Esophagus muscularis mucosa (tissue), 4 donors: Measurements from ENCODE around the gene KLHL4. TPM values are rescaled to one million over a fixed set of nuclear protein-coding genes. Genes with fewer than 3 reads are reported as not detected.

Experiments used
- DNase-seq: peaks from one replicate; pipeline ENCODE4 v3.0.0-alpha.2; 2017; ENCODE audit errors: extremely low spot score
- H3K27ac ChIP-seq, 4 donors: fragments of 200-600 bp; sonication (generic); replicated peaks in 1 of 4; 1 replicate in 3 of 4; 2 replicates in 1 of 4; pipeline ENCODE4 v1.5.1; 2016 to 2019; ENCODE audit warnings: mild to moderate bottlenecking in 1 of 4
- H3K27me3 ChIP-seq, 4 donors: fragments of 200-600 bp; sonication (generic); one replicate each; pipeline versions ENCODE4 v1.5.1 to v1.6.0; 2016 to 2019
- H3K36me3 ChIP-seq, 4 donors: fragments of 200-600 bp; sonication (generic); one replicate each; pipeline ENCODE4 v1.5.1; 2016 to 2019
- H3K4me1 ChIP-seq, 4 donors: fragments of 200-600 bp; sonication (generic); one replicate each; pipeline ENCODE4 v1.5.1; 2016 to 2019
- H3K4me3 ChIP-seq, 4 donors: fragments of 200-600 bp; sonication (generic); 1 replicate in 2 of 4; 2 replicates in 2 of 4; pipeline ENCODE4 v1.5.1; 2016 to 2019; ENCODE audit warnings: mild to moderate bottlenecking in 4 of 4, moderate library complexity in 1 of 4
- H3K9me3 ChIP-seq, 4 donors: fragments of 200-600 bp; sonication (generic); 1 replicate in 3 of 4; 2 replicates in 1 of 4; pipeline ENCODE4 v1.5.1; 2016 to 2019
- EP300 ChIP-seq: sonication (generic); formaldehyde crosslinking; IDR thresholded peaks from one replicate; pipeline ENCODE4 v1.6.1; 2017; ENCODE audit warnings: antibody characterized with exemption
- POLR2A ChIP-seq: fragments of 450-650 bp; IDR thresholded peaks from one replicate; pipeline ENCODE4 v1.6.1; 2017; ENCODE audit warnings: antibody characterized with exemption, moderate library complexity, mild to moderate bottlenecking, low read depth
- POLR2AphosphoS5 ChIP-seq, 2 donors: sonication (generic); formaldehyde crosslinking; IDR thresholded peaks; one replicate each; pipeline ENCODE4 v1.6.1; 2017; ENCODE audit warnings: antibody characterized with exemption in 2 of 2
- WGBS: methylation state at CpG from one replicate; pipeline ENCODE4 v1.1.5; 2018; 5-methylcytosine and 5-hydroxymethylcytosine counted together
- intact Hi-C: fragments of 100-400 bp; cut with DNase I; formaldehyde crosslinking; loops from one replicate; pipeline ENCODE4 v1.15.1; 2023
- total RNA-seq, 4 donors: library from RNA; depleted of rRNA; stranded (reverse); fragments of >200 nt; gene quantifications; one replicate each; pipeline versions ENCODE4 v1.1.0 to v1.2.1, GENCODE V29; 2016
- TF ChIP-seq, protein P1 (sequence below), 3 experiments: fragments of 200-600 bp in 2 of 3; fragments of 450-650 bp in 1 of 3; sonication (generic) in 2 of 3; IDR thresholded peaks; one replicate each; pipeline ENCODE4 v1.5.1; 2017 to 2019; ENCODE audit warnings: antibody characterized with exemption in 3 of 3, mild to moderate bottlenecking in 2 of 3, moderate library complexity in 1 of 3

KLHL4 gene
- total RNA-seq, 4 donors from 2014 or later = 1.0 to 3.0 (median 2.1) TPM

GRCh38 chrX:87515836-87516235, 1.8 kb upstream of the KLHL4 start:
- Histone ChIP-seq H3K27ac (no peak overlapping the region), H3K4me3 (no peak overlapping the region), H3K4me1 (peaks cover 0 to 5% (median 0%) of the 10 kb centered on the region in 4 donors), H3K27me3 (no peaks in the 10 kb centered on the region), H3K9me3 (no peaks in the 10 kb centered on the region), H3K36me3 (no peaks in the 10 kb centered on the region)
- TF ChIP-seq, protein P1, sequence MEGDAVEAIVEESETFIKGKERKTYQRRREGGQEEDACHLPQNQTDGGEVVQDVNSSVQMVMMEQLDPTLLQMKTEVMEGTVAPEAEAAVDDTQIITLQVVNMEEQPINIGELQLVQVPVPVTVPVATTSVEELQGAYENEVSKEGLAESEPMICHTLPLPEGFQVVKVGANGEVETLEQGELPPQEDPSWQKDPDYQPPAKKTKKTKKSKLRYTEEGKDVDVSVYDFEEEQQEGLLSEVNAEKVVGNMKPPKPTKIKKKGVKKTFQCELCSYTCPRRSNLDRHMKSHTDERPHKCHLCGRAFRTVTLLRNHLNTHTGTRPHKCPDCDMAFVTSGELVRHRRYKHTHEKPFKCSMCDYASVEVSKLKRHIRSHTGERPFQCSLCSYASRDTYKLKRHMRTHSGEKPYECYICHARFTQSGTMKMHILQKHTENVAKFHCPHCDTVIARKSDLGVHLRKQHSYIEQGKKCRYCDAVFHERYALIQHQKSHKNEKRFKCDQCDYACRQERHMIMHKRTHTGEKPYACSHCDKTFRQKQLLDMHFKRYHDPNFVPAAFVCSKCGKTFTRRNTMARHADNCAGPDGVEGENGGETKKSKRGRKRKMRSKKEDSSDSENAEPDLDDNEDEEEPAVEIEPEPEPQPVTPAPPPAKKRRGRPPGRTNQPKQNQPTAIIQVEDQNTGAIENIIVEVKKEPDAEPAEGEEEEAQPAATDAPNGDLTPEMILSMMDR (IDR thresholded peaks at IDR 0.05) = no peak
- no peak for TF ChIP-seq POLR2A
- no peak for TF ChIP-seq EP300
- TF ChIP-seq POLR2AphosphoS5 (IDR thresholded peaks at IDR 0.05) = no peak
- WGBS = 53% methylated on average over 1 of the region's 1 CpG
- DNase-seq = no peak
- intact Hi-C loops = no loop called here

GRCh38 chrX:87516717-87517121, 883 bp upstream of the KLHL4 start:
- no peaks in the 10 kb centered on the region for H3K36me3 ChIP-seq
- TF ChIP-seq EP300 (no peak), POLR2AphosphoS5 (IDR thresholded peaks at IDR 0.05) (no peak), POLR2A (no peak)
- TF ChIP-seq, protein P1 (IDR thresholded peaks at IDR 0.05) = no peak
- intact Hi-C loops = no loop called here
- no peaks in the 10 kb centered on the region for H3K9me3 ChIP-seq
- H3K27ac ChIP-seq = peak overlapping the region in 2 of 4 donors; percentile 63 to 72
- peaks cover 0 to 5% (median 0%) of the 10 kb centered on the region in 4 donors for H3K4me1 ChIP-seq
- no peaks in the 10 kb centered on the region for H3K27me3 ChIP-seq
- peak overlapping the region in 2 of 4 donors; percentile 43 to 52 for H3K4me3 ChIP-seq
- DNase-seq = no peak

DNA sequence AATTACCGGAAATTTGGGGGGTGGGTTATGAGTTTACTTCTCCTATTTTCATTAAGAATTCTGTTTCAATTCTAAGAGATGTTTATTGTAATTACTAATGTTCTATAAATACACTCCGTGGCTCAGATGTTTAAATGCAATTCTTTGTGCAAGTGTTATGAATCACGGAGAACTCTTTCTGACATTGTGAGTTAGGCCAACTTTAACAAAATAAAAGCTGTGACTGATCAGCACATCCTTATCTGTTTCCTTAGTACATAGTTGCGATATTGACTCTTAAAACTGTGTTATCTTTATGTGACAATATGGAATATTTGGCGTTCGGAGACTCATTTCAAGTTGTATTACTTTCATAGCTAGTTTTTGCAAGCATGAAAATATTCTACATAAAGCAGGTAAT, 902 bp downstream of the KLHL4 start:
- Histone ChIP-seq H3K4me1 (peaks cover 0 to 5% (median 0%) of the 10 kb centered on the region in 4 donors), H3K27me3 (no peaks in the 10 kb centered on the region), H3K36me3 (no peaks in the 10 kb centered on the region), H3K27ac (peak overlapping the region; percentile 52 to 72 (median 62)), H3K4me3 (peak overlapping the region; percentile 43 to 52 (median 48)), H3K9me3 (no peaks in the 10 kb centered on the region)
- DNase-seq = no peak
- TF ChIP-seq, protein P1 (IDR thresholded peaks at IDR 0.05) = no peak
- TF ChIP-seq EP300 (no peak), POLR2AphosphoS5 (IDR thresholded peaks at IDR 0.05) (no peak), POLR2A (no peak)
- intact Hi-C loops = no loop called here
- WGBS = 37% methylated on average over 6 of the region's 6 CpGs

DNA sequence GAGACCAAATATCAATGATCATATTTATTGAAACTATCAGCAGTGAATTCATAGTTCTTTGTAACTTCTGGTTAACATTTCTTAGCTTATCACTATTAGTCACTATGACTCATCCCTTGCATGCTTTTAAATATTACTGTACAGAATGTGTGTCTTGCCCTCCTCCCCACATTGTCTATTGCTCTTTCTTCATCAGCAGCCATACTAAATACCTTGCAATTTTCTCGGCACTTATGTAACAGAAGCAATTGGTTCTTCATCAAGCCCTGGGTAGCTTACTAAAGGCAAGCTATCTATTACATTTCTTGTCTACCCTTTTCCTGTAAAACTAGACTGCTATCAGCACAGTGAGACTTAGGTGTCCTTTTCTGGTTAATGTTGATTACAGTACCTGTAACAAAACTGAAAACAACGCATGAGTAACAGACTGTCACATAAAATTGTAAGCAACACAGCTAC, 8.2 kb downstream of the KLHL4 start:
- H3K36me3 ChIP-seq = no peaks in the 10 kb centered on the region
- no peaks in the 10 kb centered on the region for H3K4me1 ChIP-seq
- 75% methylated on average over 2 of the region's 2 CpGs for WGBS
- TF ChIP-seq POLR2AphosphoS5 (IDR thresholded peaks at IDR 0.05) (no peak), EP300 (no peak), POLR2A (no peak)
- TF ChIP-seq, protein P1 (IDR thresholded peaks at IDR 0.05) = no peak
- no peaks in the 10 kb centered on the region for H3K27me3 ChIP-seq
- intact Hi-C loops = no loop called here
- no peak overlapping the region for H3K27ac ChIP-seq
- H3K4me3 ChIP-seq = no peak overlapping the region
- DNase-seq = no peak
- no peaks in the 10 kb centered on the region for H3K9me3 ChIP-seq

DNA sequence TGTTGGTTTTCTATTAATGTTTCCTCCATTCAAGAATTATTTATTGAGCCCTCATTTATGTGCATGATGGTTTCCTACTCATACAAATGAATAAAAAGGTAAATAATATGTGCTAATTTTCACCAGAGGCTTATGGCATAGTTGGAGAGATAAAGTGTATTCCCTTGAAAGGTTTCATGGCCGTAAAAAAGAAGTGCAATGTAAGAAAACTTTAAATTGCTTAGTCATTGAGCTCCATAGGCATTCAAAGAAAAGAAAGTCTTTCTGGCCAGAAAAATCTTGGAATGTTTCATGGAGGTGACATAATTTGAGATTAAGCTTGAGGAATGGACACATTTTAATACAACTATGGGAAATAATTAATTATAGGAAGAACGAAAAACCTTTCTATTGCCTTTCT, 8.7 kb downstream of the KLHL4 start:
- Histone ChIP-seq H3K9me3 (no peaks in the 10 kb centered on the region), H3K27me3 (no peaks in the 10 kb centered on the region), H3K27ac (no peak overlapping the region), H3K36me3 (no peaks in the 10 kb centered on the region), H3K4me1 (no peaks in the 10 kb centered on the region), H3K4me3 (no peak overlapping the region)
- whole genome bisulfite sequencing = 85% methylated on average over 2 of the region's 2 CpGs
- no peak for DNase-seq
- intact Hi-C loops = no loop called here
- TF ChIP-seq POLR2AphosphoS5 (IDR thresholded peaks at IDR 0.05) (no peak), POLR2A (no peak), EP300 (no peak)
- TF ChIP-seq, protein P1 (IDR thresholded peaks at IDR 0.05) = no peak
